Measurements from ENCODE around the gene ICAM1. TPM values are rescaled to one million over a fixed set of nuclear protein-coding genes. Genes with fewer than 3 reads are reported as not detected.

The ICAM1 gene
- total RNA-seq, 4 donors from 2014 or later, result 14.7 to 50.1 (median 43.1) TPM

DNA sequence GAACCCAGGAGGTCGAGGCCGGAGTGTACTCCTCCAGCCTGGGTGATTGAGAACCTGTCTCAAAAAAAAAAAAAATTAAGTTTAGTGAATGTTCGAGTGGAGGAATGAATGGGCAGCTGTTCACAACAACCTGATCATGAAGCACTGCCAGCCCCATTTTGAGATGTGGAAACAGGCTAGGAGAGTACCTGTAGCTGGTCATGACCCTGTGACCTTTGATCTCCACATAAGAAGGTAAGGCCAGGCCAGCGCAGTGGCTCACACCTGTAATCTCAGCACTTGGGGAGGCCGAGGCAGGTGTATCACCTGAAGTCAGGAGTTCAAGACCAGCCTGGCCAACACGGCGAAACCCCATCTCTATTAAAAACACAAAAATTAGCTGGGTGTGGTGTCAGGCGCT, 54.8 kb downstream of the ICAM1 start:
- WGBS, 2 donors, result 90 to 92% methylated on average over 8 of the region's 8 CpGs
- DNase-seq (ENCODE audit: low spot score in 2 of 2), result no peak
- Histone ChIP-seq H3K4me1 (no peaks in the 10 kb centered on the region), H3K36me3 (peaks cover 5 to 100% (median 47%) of the 10 kb centered on the region in 3 donors), H3K27ac (no peak overlapping the region), H3K27me3 (no peaks in the 10 kb centered on the region), H3K9me3 (no peaks in the 10 kb centered on the region), H3K4me3 (no peak overlapping the region)
- TF ChIP-seq, protein P1, sequence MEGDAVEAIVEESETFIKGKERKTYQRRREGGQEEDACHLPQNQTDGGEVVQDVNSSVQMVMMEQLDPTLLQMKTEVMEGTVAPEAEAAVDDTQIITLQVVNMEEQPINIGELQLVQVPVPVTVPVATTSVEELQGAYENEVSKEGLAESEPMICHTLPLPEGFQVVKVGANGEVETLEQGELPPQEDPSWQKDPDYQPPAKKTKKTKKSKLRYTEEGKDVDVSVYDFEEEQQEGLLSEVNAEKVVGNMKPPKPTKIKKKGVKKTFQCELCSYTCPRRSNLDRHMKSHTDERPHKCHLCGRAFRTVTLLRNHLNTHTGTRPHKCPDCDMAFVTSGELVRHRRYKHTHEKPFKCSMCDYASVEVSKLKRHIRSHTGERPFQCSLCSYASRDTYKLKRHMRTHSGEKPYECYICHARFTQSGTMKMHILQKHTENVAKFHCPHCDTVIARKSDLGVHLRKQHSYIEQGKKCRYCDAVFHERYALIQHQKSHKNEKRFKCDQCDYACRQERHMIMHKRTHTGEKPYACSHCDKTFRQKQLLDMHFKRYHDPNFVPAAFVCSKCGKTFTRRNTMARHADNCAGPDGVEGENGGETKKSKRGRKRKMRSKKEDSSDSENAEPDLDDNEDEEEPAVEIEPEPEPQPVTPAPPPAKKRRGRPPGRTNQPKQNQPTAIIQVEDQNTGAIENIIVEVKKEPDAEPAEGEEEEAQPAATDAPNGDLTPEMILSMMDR (IDR thresholded peaks at IDR 0.05), result no peak
- no peak for TF ChIP-seq EP300 (IDR thresholded peaks at IDR 0.05)
- TF ChIP-seq POLR2A (IDR thresholded peaks at IDR 0.05), result no peak

DNA sequence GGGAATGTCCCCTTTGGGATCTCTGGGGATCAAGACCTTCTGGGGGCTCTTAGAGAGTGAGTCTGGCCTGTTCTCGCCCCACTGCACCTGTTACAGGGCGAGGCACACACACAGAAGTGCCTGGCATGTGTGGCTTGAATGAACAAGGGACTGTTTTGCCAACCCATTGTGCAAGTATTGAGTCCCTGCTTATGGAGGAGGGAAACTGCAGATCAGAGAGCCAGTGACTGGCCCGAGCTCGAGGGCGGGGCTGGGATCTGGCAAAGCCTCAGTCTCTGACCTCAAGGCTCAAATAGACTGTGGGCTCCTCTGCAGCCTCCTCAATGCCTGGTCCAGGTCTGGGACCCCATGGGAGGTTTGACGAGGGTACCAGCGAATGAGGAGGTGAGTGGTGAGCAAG, 56.9 kb downstream of the ICAM1 start:
- TF ChIP-seq, protein P1 (IDR thresholded peaks at IDR 0.05), result no peak
- TF ChIP-seq POLR2A (IDR thresholded peaks at IDR 0.05) (no peak), EP300 (IDR thresholded peaks at IDR 0.05) (no peak)

DNA sequence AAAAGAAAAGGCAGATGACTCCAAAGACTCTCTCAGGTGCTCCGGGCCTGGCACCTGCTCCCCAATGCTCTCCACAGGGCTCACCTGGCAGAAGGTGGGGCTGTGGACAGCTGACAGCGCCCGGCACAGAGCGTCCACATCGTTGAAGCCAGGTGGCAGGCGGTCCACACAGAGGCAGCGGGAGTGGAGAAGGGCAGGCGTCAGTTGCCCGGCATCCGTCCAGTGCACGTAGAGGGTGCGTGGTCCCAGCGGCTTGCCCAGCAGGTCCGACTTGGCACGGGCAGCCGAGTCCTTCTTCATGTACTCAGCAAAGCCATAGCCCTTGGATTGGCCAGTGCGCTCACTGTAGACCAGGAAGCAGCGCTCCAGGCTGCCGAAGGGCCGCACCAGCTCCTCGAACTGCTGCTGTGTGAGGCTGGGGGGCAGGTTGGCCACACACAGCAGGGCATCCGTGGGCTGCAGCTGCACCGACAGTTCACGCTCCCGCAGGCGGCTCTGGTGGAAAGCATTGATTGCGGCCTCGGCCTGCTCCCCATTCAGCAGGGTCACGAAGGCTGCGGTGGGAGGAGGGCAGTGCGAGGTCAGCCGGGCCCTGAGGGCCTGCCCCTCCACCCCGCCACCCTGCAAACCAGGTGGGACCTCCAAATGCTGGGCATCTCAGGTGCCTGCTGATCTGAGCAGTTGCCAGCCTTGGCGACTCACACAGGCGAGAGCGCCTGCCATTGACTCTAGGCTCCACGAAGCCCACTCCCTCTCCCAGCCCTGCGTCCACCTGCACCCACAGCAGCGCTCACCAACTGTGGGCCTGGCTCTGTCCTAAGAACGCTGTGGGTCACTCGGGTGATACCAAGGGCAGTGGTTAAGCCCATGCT, 57.9 kb downstream of the ICAM1 start:
- no peaks in the 10 kb centered on the region for H3K27me3 ChIP-seq
- peaks cover 0 to 17% (median 10%) of the 10 kb centered on the region in 4 donors for H3K4me1 ChIP-seq
- 91 to 93% methylated on average over 21 to 34 of the region's 41 CpGs for WGBS, 2 donors
- no peak overlapping the region for H3K27ac ChIP-seq
- TF ChIP-seq, protein P1 (IDR thresholded peaks at IDR 0.05), result no peak
- TF ChIP-seq POLR2A (IDR thresholded peaks at IDR 0.05) (no peak), EP300 (IDR thresholded peaks at IDR 0.05) (no peak)
- DNase-seq (ENCODE audit: low spot score in 2 of 2), result no peak
- H3K4me3 ChIP-seq, result no peak overlapping the region
- peaks cover 3 to 71% (median 28%) of the 10 kb centered on the region in 3 donors for H3K36me3 ChIP-seq
- H3K9me3 ChIP-seq, result no peaks in the 10 kb centered on the region

More for the DNA sequence above, 56.9 kb downstream of the ICAM1 start:
- Histone ChIP-seq H3K27me3 (no peaks in the 10 kb centered on the region), H3K4me3 (no peak overlapping the region), H3K4me1 (peaks cover 0 to 14% (median 10%) of the 10 kb centered on the region in 4 donors), H3K9me3 (no peaks in the 10 kb centered on the region), H3K36me3 (peaks cover 3 to 81% (median 34%) of the 10 kb centered on the region in 3 donors), H3K27ac (no peak overlapping the region)
- DNase-seq (ENCODE audit: low spot score in 2 of 2), result no peak
- 88 to 94% methylated on average over 7 of the region's 7 CpGs for WGBS, 2 donors

DNA sequence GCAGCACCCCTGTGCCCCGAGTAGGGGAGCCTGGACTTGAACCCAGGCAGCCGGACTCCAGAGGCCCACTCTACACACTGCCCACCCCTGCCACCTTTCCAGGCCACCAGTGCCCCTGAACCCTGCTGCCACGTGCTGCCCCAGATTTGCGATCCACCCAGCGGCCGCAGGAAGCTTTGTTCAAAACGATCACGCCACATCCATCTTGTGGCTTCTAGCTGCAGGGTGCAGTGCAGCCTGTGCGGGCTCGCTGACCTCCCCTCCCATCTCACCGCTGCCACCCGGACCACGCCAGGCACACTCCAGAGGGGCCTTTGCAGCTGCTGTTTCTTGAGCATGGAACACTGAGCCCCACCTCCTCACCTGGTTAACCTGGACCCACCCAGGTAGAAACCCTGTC, 58.6 kb downstream of the ICAM1 start:
- no peak for DNase-seq (ENCODE audit: low spot score in 2 of 2)
- H3K27ac ChIP-seq, result no peak overlapping the region
- no peak overlapping the region for H3K4me3 ChIP-seq
- H3K4me1 ChIP-seq, result peaks cover 0 to 23% (median 13%) of the 10 kb centered on the region in 4 donors
- H3K27me3 ChIP-seq, result no peaks in the 10 kb centered on the region
- TF ChIP-seq, protein P1 (IDR thresholded peaks at IDR 0.05), result no peak
- no peak for TF ChIP-seq EP300 (IDR thresholded peaks at IDR 0.05)
- no peak for TF ChIP-seq POLR2A (IDR thresholded peaks at IDR 0.05)
- H3K9me3 ChIP-seq, result no peaks in the 10 kb centered on the region
- WGBS, 2 donors, result 92 to 97% methylated on average over 13 of the region's 13 CpGs
- peaks cover 3 to 64% (median 28%) of the 10 kb centered on the region in 3 donors for H3K36me3 ChIP-seq
